GM18873 (cell line): Measurements from ENCODE around the gene SPOCD1.

Source experiments
- ATAC-seq: cut with Tn5 transposase; IDR thresholded peaks from one replicate; pipeline ENCODE4 v1.9.1; 2021; ENCODE audit warnings: mild to moderate bottlenecking, moderate library complexity, moderate number of reproducible peaks; ENCODE audit not compliant: unreplicated experiment, low FRiP score

The SPOCD1 gene

DNA sequence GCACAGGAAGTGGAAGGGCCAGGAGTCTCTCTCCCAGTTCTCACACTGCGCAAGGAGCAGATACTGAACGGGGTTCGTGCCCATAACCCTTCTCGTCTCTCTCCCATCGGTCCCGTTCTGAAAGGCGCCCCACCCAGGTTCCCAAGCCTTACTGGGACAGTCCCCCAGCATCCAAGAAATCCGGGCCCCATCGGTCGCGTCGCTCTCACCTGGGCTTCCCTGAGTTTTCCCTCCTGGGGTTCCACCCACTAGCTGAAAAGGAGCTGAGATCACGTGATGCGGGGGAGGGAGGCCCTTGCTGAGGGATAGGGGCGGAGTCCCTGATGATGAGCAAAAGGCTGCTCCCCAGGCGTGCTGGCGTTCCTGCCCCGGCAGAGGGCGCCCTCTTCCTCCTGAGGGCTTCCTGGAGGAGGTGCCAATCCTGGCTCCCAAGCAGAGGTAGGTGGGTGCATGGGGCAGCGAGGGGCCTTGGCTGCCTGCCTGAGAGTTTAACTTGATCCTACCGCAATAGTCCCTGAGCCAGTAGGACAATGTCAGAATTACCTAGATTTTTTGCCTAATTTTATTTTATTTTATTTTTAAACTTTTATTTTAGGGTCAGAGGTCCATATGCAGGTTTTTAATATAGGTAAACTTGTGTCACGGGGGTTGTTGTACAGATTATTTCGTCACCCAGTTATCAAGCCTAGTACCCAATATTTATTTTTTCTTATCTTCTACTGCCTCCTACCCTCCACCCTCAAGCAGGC is at the start of gene SPOCD1:
TSS of gene SPOCD1 (minus strand) at position 271 of the 749 bp plus-strand sequence. CDS start 689 bp downstream, outside the sequence.
- ATAC-seq: no peak

GRCh38 chr1:31862071-31862470 is 46.2 kb upstream of the SPOCD1 start:
- no peak for ATAC-seq

GRCh38 chr1:31861346-31861745 is 45.5 kb upstream of the SPOCD1 start:
- ATAC-seq: no peak

- no peak for ATAC-seq
Measured at GRCh38 chr1:31860581-31860980, 44.8 kb upstream of the SPOCD1 start.

DNA sequence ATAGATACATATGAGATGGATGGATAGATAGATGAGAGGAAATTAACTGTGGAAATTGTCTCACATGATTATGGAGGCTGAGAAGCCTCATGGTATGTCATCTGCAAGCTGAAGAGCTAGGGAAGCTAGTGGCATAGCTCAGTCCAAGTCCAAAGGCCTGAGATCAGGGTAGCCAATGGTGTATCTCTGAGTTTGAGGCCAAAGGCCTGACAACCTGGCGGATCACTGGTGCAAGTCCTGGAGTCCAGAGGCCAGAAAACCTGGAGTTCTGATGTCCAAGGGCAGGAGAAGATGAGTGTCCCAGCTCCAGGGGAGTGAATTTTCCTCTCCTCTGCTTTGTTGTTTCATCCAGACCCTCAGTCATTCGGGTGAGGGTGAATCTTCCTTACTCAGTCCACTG is 43.9 kb upstream of the SPOCD1 start:
- no peak for ATAC-seq

DNA sequence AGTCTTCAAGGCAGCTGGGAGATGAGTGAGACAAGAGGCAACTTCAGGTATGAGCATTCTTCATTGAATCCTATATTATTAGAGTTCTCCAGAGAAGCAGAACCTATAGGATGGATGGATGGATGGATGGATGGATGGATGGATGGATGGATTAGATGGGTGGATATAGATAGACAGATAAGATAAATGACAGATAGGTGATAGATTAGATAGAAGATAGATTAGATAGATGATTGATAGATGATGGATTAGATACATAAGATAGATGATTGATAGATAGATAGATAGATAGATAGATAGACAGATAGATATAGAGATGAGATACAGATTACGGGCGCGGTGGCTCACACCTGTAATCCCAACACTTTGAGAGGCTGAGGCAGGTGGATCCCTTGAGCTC is 43.2 kb upstream of the SPOCD1 start:
- ATAC-seq: no peak

GRCh38 chr1:31857863-31858262 is 42.0 kb upstream of the SPOCD1 start:
- no peak for ATAC-seq

- ATAC-seq: no peak
Measured at GRCh38 chr1:31856140-31856539, 40.3 kb upstream of the SPOCD1 start.

- no peak for ATAC-seq
Measured at GRCh38 chr1:31855038-31855845, 39.4 kb upstream of the SPOCD1 start.

DNA sequence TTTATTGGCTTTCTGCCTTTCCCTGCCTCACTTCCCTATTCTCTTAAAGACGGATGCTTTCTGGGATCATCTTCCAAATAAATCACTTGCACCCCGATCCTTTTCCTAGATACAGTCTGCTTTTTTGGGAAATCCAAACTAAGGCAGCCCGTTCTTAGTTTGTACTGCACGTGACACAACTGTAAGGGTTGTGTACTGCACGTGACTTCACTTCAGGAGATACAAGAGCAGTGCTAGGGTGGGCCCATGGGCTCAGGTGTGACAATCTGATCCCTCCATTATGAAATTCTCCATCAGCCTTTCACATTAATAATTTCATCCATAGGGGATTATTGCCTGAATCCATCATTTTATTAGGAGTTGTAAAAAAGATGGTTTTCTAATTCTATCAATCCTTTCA is 33.8 kb upstream of the SPOCD1 start:
- no peak for ATAC-seq

DNA sequence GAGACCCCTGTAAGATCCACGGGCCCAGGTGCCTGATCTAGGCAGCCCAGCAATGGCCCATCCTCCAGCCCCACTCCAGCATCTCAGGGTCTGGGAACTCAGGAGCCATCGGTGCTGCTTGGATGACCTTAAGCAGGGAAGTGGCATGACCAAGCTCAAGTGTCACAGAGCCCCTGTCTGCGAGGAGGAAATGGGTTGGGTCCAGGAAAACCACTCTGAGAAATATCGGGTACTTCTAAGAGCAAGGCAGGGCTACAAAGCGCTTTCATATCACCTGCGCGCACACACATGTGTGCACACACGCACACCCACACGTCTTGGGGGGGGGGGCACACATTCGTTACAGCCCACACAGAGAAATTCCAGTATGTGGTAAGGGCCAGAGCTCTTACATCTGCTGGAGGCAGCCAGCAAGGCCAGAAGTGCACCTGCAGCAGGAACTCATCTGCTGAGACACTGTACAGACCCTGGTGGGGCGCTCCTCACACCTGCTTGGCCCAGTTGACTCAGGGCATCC is 32.6 kb upstream of the SPOCD1 start:
- ATAC-seq: no peak

DNA sequence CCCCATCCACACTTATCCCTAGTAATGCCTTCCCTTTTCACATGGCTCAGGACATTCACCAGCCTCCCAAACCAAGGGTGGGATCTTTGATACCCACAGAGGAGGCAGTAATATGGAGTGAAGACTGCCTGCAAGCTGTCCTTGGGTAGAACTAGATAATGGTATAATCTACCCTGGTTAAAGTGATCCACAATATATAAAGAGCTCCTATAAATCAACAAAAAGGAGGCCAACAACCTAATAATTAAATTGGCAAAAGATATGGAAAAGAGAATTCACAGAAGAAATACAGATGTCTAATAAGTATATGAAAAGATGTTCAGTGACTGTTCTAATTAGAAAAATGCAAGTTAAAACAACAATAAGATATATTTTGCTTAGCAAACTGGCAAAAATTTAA is 30.7 kb upstream of the SPOCD1 start:
- ATAC-seq: no peak

DNA sequence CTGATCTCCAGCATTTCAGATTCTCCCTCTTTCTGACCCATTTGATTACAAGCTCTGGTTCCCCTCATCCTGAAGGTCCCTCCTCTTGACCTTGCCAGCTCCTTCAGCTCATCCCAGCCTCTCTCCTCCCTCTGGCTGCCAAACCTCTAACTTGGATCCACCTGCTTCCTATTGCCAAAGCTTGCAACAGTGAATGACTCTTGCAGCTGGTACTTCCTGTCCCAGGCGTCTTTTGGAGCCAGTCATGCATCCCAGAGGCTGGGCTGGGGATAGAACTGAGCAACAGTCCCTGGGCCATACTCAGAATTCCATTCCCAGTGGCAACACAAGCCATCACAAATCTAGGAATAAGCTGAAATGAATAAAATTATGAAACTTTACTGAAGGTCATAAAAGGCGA is 27.7 kb upstream of the SPOCD1 start:
- ATAC-seq: no peak

GRCh38 chr1:31839662-31840343 is 24.0 kb upstream of the SPOCD1 start:
- no peak for ATAC-seq

DNA sequence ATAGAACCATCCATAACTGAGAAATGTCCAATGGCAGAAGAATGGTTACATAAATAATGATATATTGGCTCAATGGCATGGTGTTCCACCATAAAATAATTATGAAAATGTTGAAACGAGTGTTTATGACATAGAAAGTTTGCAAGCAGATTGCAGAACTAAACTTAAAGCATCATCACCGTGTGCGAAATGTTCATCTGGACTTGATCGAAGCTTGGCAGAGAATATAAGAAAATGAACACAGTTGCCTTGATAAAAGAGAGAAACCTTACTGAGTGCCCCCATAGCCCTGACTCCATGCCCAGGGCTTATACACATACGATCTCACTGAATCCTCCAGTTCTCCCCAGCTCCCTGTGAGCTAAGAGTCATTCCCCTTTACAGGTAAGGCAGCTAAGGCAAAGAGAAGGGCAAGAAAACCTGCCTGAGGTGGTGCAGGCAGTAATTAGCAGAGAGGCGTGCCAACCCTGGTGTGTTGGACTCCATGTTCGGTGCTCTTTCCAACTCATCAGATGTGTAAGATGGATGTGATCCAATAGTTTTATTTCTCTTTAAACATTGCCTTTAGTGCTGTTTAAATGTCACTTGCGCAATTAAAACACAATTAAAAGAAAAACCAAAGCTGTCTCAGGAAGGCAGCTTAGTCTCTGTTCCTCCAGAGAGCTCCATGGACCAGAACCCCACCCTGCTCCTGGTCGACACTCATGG is 21.8 kb upstream of the SPOCD1 start:
- no peak for ATAC-seq

DNA sequence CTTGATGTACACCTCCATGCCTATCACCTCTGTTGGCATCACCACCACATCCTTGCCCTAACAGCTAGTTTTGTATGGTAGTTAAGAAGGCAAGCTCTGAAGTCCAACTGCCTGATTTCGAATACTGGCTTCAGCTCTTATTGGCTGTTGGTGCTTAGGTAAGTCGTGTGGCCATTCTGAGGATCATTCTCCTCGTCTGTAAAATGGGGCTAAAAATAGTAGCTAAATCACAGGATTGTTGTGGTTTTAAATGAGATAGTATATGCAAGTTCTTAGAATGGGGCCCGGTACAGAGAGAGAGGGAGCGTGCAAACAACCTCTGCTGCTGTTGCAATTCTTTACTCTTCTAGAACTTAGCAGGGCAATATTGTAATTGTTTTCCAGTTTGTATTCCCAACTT is 20.8 kb upstream of the SPOCD1 start:
- ATAC-seq: no peak

GRCh38 chr1:31835415-31835814 is 19.6 kb upstream of the SPOCD1 start:
- no peak for ATAC-seq

DNA sequence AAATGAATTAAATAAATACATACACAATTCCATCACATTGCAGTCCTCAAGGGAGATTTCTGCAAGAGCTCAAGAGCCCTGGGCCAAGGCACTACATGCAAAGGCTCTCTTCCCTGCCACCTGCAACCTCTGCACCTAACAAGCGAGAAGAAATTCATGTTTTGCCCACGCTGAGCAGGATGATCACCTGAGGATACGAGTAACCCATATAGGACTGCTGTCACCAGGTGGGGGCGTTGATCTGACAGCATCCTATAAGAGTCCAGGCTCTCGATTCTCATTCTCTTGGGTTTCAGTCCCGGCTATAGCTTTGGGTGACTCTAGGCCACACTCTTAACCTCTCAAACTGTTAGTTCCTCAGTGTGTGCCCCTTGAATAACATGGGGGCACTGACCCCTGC is 18.7 kb upstream of the SPOCD1 start:
- no peak for ATAC-seq

GRCh38 chr1:31831397-31832378 is 15.9 kb upstream of the SPOCD1 start:
- ATAC-seq: no peak
